ENCODE data around the gene HCN3.
"Not testable (repeated sequence)": the region's sequence is repeated elsewhere in the genome, so short reads cannot be mapped to it uniquely, and the experiment has no call there.

HCN3 gene

GRCh38 chr1:155285631-155286044 is 8.4 kb downstream of the HCN3 start:
- no peak for DNase-seq

- DNase-seq, result no peak
These were observed 9.3 kb downstream of the HCN3 start for GRCh38 chr1:155286544-155286943.

- no peak for DNase-seq
These were observed 10.8 kb downstream of the HCN3 start for GRCh38 chr1:155287987-155288543.

- not testable (repeated sequence) for DNase-seq
These were observed 13.7 kb downstream of the HCN3 start for GRCh38 chr1:155291006-155291405.

- no peak for DNase-seq
These were observed 16.0 kb downstream of the HCN3 start for GRCh38 chr1:155293086-155293749.

GRCh38 chr1:155294520-155295182 is 17.4 kb downstream of the HCN3 start:
- no peak for DNase-seq

- DNase-seq, result no peak
These were observed 18.1 kb downstream of the HCN3 start for GRCh38 chr1:155295183-155295941.

GRCh38 chr1:155295942-155296267 is 18.6 kb downstream of the HCN3 start:
- no peak for DNase-seq

GRCh38 chr1:155296661-155297060 is 19.4 kb downstream of the HCN3 start:
- DNase-seq, result no peak

- no peak for DNase-seq
These were observed 20.1 kb downstream of the HCN3 start for GRCh38 chr1:155297384-155297783.

- DNase-seq, result no peak
These were observed 22.8 kb downstream of the HCN3 start for GRCh38 chr1:155300024-155300423.

GRCh38 chr1:155300553-155301329 is 23.5 kb downstream of the HCN3 start:
- no peak for DNase-seq

GRCh38 chr1:155301342-155301841 is 24.1 kb downstream of the HCN3 start, which contains the start of gene PKLR:
Gene PKLR, minus strand, starts transcription at chr1:155301438. Its CDS starts 43 bp downstream, at chr1:155301395.
- DNase-seq, result no peak

GRCh38 chr1:155304558-155305063 is 27.3 kb downstream of the HCN3 start:
- no peak for DNase-seq

GRCh38 chr1:155305881-155306391 is 28.7 kb downstream of the HCN3 start:
- no peak for DNase-seq

GRCh38 chr1:155307247-155307740 is 30.0 kb downstream of the HCN3 start:
- DNase-seq, result no peak

- peak; percentile 85 for DNase-seq
These were observed 31.5 kb downstream of the HCN3 start, which contains the start of gene FDPS for GRCh38 chr1:155308493-155309422. Gene FDPS, plus strand, starts transcription at chr1:155308866. Its CDS starts 924 bp downstream, at chr1:155309790.

- no peak for DNase-seq
These were observed 32.3 kb downstream of the HCN3 start for GRCh38 chr1:155309423-155310021.

- no peak for DNase-seq
These were observed 36.0 kb downstream of the HCN3 start for GRCh38 chr1:155313261-155313660.

GRCh38 chr1:155316922-155317321 is 39.7 kb downstream of the HCN3 start:
- no peak for DNase-seq

Measured in GOT3 (cell line).